Heart left ventricle (tissue), 16 donors: ENCODE results near the gene ZDHHC11. TPM values are rescaled to one million over a fixed set of nuclear protein-coding genes. Genes with fewer than 3 reads are reported as not detected.
A peak's percentile ranks its signal among the peaks of the same experiment; 100 is the strongest.
"Not testable (repeated sequence)": the region's sequence is repeated elsewhere in the genome, so short reads cannot be mapped to it uniquely, and the experiment has no call there.

Source experiments
- ATAC-seq, 4 donors: fragments of 200-7000 bp; cut with Tn5 transposase; one replicate each; pipeline ENCODE4 v1.9.1; 2020 to 2022; ENCODE audit warnings: moderate library complexity in 4 of 4, mild to moderate bottlenecking in 3 of 4, moderate number of reproducible peaks in 1 of 4
- DNase-seq, 5 donors: peaks; one replicate each; pipeline ENCODE4 v3.0.0-alpha.2; 2020
- H3K27ac ChIP-seq, 12 donors: fragments of 200-600 bp; sonication (generic) in 4 of 12; one replicate each; pipeline versions ENCODE4 v1.5.0 to v1.8.0; 2016 to 2022; ENCODE audit warnings: mild to moderate bottlenecking in 2 of 12
- H3K27me3 ChIP-seq, 9 donors: fragments of 200-600 bp; sonication (generic) in 2 of 9; one replicate each; pipeline versions ENCODE4 v1.5.1 to v1.8.0; 2016 to 2022; ENCODE audit warnings: mild to moderate bottlenecking in 3 of 9
- H3K36me3 ChIP-seq, 9 donors: fragments of 200-600 bp; sonication (generic) in 2 of 9; one replicate each; pipeline versions ENCODE4 v1.5.0 to v1.8.0; 2018 to 2022; ENCODE audit warnings: mild to moderate bottlenecking in 2 of 9
- H3K4me1 ChIP-seq, 12 donors: fragments of 200-600 bp; sonication (generic) in 4 of 12; one replicate each; pipeline versions ENCODE4 v1.5.0 to v1.8.0; 2016 to 2022; ENCODE audit warnings: mild to moderate bottlenecking in 3 of 12
- H3K4me3 ChIP-seq, 12 donors: fragments of 200-600 bp; sonication (generic) in 4 of 12; one replicate each; pipeline versions ENCODE4 v1.5.0 to v1.8.0; 2017 to 2022; ENCODE audit warnings: mild to moderate bottlenecking in 9 of 12, moderate library complexity in 4 of 12
- H3K9me3 ChIP-seq, 12 donors: fragments of 200-600 bp; sonication (generic) in 4 of 12; one replicate each; pipeline versions ENCODE4 v1.5.0 to v1.8.0; 2016 to 2022; ENCODE audit warnings: mild to moderate bottlenecking in 1 of 12
- POLR2A ChIP-seq, 2 donors: fragments of 450-650 bp; IDR thresholded peaks; one replicate each; pipeline ENCODE4 v1.6.1; 2017; ENCODE audit warnings: antibody characterized with exemption in 2 of 2, mild to moderate bottlenecking in 2 of 2, moderate library complexity in 2 of 2
- WGBS, 4 donors: extraction: QIAGEN DNeasy Blood & Tissue Kit in 2 of 4; methylation state at CpG; one replicate each; pipeline versions ENCODE4 v1.1.5 to v1.1.7; 2013 to 2018; 5-methylcytosine and 5-hydroxymethylcytosine counted together
- intact Hi-C, 10 donors: fragments of 100-400 bp; cut with DNase I; formaldehyde crosslinking; loops; one replicate each; pipeline versions ENCODE4 v1.11.1 to v1.14.2; 2022
- polyA plus RNA-seq, 2 donors: library from polyadenylated mRNA; stranded (reverse); fragments of 200-250 nt; gene quantifications; one replicate each; pipeline ENCODE4 v1.2.3, GENCODE V29; 2013
- total RNA-seq, 9 donors: library from RNA; depleted of rRNA in 2 of 9; stranded (reverse); fragments of >200 nt in 2 of 9; fragmentation: NEBNext Ultra II Directional in 3 of 9; extraction: Animal tissue kit (Norgen Biotek cat#: 25700) in 3 of 9; gene quantifications; one replicate each; pipeline versions ENCODE4 v1.1.0 to v1.2.4, GENCODE V29; 2016 to 2023
- TF ChIP-seq, protein P1 (sequence below), 12 donors: fragments of 200-600 bp; sonication (generic) in 4 of 12; IDR thresholded peaks; one replicate each; pipeline versions ENCODE4 v1.5.0 to v1.8.0; 2018 to 2022; ENCODE audit warnings: antibody characterized with exemption in 12 of 12, mild to moderate bottlenecking in 5 of 12
- donor health status: ischemic (EF 13 %, LVEDD 7.1; RV severe dilation, severe dysfunction).
- donor health status: healthy with polysubstance abuse.
- donor health status: DM: no; HTN: yes; CAD: no.
- donor health status: DM: no; HTN: no; CAD: no.
- donor health status: ischemic (EF 25% LVEDD 6.9; RV normal size, moderate dysfunction).
- donor health status: ischemic (EF 25% LVEDD 5.7; RV mildly dilated, moderate dysfunction).
- donor health status: healthy.
- donor health status: DM: yes; HTN: yes; CAD: no.
- donor health status: ischemic (EF 35%, LVEDD 5.7; RV mildly dilated, moderate dysfunction).
- donor health status: nonischemic (EF 11% LVEDD 7.7; RV severe dilation, severe dysfunction).
- donor health status: DM: yes; HTN: yes; CAD: no.
- donor health status: PGD.
- donor health status: ischemic (EF 29% LVEDD 5.4; RV normal size, mild dysfunction).
- donor health status: nonischemic (EF 23%, LVEDD 6.1; RV moderate dilation, normal function).

ZDHHC11 gene
- total and polyA plus RNA-seq, 11 donors: 6.3 to 25.0 (median 10.8) TPM

DNA sequence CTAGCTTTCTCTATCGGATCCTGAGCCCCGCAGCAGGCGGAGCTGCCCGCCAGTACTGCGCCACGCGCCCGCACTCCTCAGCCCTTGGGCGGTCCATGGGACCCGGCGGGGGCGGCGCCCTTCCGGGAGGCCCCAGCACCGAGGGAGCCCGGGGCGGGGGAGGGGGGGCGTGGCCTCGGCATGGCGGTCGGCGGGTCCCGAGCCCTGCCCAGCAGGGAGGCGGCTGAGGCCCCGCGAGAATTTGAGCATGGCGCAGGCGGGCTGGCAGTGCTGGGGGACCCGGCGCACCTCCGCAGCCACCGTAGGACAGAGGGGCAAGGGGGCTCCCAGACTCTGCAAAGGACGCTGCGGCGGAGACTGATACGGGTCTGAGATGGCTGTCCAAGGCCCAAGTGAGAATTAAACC is 73.0 kb downstream of the ZDHHC11 start:
- DNase-seq (peak in 2 of 5 donors; percentile 29 to 35), ATAC-seq (no peak)
- 88 to 96% (median 93%) methylated on average over 24 to 36 of the region's 36 CpGs for WGBS, 4 donors
- no peaks in the 10 kb centered on the region for H3K27me3 ChIP-seq
- H3K36me3 ChIP-seq: peaks cover 0 to 10% (median 0%) of the 10 kb centered on the region in 9 donors
- TF ChIP-seq, protein P1, sequence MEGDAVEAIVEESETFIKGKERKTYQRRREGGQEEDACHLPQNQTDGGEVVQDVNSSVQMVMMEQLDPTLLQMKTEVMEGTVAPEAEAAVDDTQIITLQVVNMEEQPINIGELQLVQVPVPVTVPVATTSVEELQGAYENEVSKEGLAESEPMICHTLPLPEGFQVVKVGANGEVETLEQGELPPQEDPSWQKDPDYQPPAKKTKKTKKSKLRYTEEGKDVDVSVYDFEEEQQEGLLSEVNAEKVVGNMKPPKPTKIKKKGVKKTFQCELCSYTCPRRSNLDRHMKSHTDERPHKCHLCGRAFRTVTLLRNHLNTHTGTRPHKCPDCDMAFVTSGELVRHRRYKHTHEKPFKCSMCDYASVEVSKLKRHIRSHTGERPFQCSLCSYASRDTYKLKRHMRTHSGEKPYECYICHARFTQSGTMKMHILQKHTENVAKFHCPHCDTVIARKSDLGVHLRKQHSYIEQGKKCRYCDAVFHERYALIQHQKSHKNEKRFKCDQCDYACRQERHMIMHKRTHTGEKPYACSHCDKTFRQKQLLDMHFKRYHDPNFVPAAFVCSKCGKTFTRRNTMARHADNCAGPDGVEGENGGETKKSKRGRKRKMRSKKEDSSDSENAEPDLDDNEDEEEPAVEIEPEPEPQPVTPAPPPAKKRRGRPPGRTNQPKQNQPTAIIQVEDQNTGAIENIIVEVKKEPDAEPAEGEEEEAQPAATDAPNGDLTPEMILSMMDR (IDR thresholded peaks at IDR 0.05): no peak
- TF ChIP-seq POLR2A (IDR thresholded peaks at IDR 0.05): no peak
- no peak overlapping the region for H3K4me3 ChIP-seq
- intact Hi-C loops: loop anchor here in 3 of 10 donors (2.0 to 10.0 kb wide), 4 partner anchors 93 to 115 kb away; partner anchors contain the start of genes BRD9 (in 1 of the 3) and TRIP13 (in 1 of the 3)
- H3K9me3 ChIP-seq: no peaks in the 10 kb centered on the region
- H3K27ac ChIP-seq: no peak overlapping the region
- peaks cover 0 to 41% (median 1%) of the 10 kb centered on the region in 12 donors for H3K4me1 ChIP-seq

DNA sequence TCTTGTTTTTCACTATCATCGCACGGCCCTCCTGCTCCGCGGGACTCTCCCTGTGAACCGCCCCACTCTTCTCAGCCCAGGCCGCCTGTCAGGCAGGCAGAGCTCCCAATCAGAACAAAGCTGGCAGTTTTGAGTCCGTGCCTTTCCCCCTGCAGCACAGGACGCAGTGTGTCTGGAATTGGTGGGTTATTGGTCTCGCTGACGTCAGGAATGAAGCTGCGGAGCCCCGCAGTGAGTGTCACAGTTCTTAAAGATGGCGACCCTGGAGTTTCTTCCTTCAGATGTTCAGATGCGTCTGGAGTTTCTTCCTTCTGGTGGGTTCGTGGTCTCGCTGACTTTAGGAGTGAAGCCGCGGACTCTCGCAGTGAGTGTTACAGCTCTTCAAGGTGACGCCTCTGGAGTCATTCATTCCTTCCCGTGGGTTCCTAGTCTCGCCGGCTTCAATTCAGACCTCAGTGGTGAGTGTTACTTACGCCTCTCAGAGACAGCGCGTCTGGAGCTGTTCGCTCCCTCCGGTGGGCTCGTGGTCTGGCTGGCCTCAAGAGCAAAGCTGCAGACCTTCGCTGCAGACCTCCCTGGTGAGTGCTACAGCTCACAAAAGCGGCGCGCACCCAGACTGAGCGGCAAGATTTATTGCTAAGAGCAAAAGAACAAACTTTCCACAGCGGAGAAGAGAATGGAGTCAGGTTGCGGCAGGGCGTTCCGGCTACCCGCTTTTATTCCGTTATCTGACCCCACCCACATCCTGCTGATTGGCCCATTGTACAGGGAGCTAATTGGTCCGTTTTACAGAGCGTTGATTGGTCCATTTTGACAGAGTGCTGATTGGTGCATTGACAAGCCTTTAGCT is 73.7 kb downstream of the ZDHHC11 start:
- H3K27ac ChIP-seq: peak overlapping the region in 1 of 12 donors; percentile 4
- no peaks in the 10 kb centered on the region for H3K27me3 ChIP-seq
- no peak for ATAC-seq
- H3K36me3 ChIP-seq: peaks cover 0 to 10% (median 0%) of the 10 kb centered on the region in 9 donors
- H3K9me3 ChIP-seq: no peaks in the 10 kb centered on the region
- WGBS, 4 donors: 86 to 89% (median 87%) methylated on average over 42 of the region's 42 CpGs
- TF ChIP-seq, protein P1 (IDR thresholded peaks at IDR 0.05): no peak
- TF ChIP-seq POLR2A (IDR thresholded peaks at IDR 0.05): no peak
- H3K4me3 ChIP-seq: no peak overlapping the region
- H3K4me1 ChIP-seq: peaks cover 0 to 41% (median 1%) of the 10 kb centered on the region in 12 donors
- DNase-seq: peak in 2 of 5 donors; percentile 29 to 53
- intact Hi-C loops: loop anchor here in 3 of 10 donors (2.0 to 10.0 kb wide), 4 partner anchors 92 to 115 kb away; partner anchors contain the start of genes BRD9 (in 1 of the 3) and TRIP13 (in 1 of the 3)

DNA sequence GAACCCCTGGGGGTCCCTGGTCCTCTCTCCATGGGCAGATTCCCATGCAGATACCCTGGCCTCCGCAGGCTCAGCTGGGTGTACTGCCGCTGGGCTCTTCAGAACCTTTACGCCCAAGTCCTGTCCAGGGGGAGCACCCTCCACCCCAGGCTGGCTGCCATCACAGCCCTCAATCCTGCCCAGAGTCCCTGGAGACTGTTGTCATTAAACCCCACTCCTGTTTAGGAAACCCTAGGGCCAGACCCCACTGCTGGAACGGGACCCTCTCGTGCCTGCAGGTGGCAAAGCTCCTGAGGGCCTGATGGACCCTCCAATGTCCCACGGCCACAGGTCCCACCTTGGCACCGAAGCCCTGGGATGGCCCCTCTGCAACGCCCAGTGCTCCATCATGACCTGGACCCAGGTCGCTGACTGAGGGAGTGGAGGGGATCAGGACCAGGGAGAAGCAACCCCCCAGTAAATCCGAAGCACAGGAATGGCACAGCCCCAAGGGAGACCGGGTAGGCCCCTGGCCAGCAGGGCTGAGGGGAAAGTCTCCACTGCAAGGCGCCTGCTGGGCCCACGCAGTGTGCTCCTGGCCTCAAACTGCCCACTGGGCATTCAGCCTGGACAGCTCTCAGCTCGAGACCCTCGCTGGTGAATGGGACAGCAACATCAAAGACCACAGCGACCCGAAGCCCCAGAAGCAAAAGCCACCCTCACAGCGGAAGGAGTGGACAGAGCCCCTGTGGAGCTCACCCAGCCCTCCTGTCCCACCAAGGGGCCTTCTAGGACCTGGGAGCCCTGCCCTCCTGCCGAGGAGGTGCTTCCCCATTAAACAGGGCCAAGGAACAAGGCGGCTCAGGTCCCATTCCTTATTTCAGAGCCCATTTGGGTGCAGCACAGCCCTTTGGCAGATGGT is 74.6 kb downstream of the ZDHHC11 start:
- H3K4me1 ChIP-seq: peaks cover 0 to 41% (median 1%) of the 10 kb centered on the region in 12 donors
- TF ChIP-seq, protein P1 (IDR thresholded peaks at IDR 0.05): no peak
- TF ChIP-seq POLR2A (IDR thresholded peaks at IDR 0.05): no peak
- H3K27ac ChIP-seq: peak overlapping the region in 3 of 12 donors; percentile 4 to 62 (median 15)
- H3K4me3 ChIP-seq: no peak overlapping the region
- 81 to 90% (median 90%) methylated on average over 17 to 20 of the region's 20 CpGs for WGBS, 4 donors
- ATAC-seq: peak in 1 of 4 donors; percentile 0
- no peaks in the 10 kb centered on the region for H3K9me3 ChIP-seq
- H3K27me3 ChIP-seq: no peaks in the 10 kb centered on the region
- peak in 3 of 5 donors; percentile 22 to 50 (median 40) for DNase-seq
- H3K36me3 ChIP-seq: peaks cover 0 to 10% (median 0%) of the 10 kb centered on the region in 9 donors
- intact Hi-C loops: loop anchor here in 3 of 10 donors (2.0 to 10.0 kb wide), 4 partner anchors 91 to 116 kb away; partner anchors contain the start of genes BRD9 (in 1 of the 3) and TRIP13 (in 1 of the 3)

DNA sequence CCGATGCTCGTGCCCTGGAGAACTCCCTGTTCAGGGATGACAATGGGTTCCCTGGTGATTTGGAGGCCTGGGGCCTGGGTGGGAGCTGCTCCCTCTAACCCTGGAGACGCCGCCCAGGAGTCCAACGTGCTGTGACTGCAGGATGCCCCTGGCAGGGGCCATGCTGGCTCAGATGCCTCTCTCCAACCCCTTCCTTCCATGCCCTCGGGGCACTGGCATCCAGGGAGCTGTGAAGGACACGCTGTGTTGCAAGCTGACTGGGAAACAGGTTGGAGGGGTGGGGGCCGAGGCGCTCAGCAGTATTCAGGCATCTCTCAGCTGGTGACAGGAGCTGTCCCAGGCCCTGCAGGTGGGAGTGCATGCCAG is 75.2 kb downstream of the ZDHHC11 start:
- not testable (repeated sequence) for H3K4me3 ChIP-seq, H3K9me3 ChIP-seq, H3K27me3 ChIP-seq
- intact Hi-C loops: loop anchor here in 2 of 10 donors (5.0 to 10.0 kb wide), 3 partner anchors 91 to 117 kb away; partner anchors contain the start of genes BRD9 (in 1 of the 2) and TRIP13 (in 1 of the 2)
- peak in 2 of 5 donors; percentile 54 to 60 for DNase-seq
- Histone ChIP-seq H3K36me3 (peaks cover 0 to 10% (median 0%) of the 10 kb centered on the region in 9 donors), H3K27ac (peak overlapping the region in 2 of 12 donors; percentile 15 to 62), H3K4me1 (peaks cover 0 to 41% (median 1%) of the 10 kb centered on the region in 12 donors)
- ATAC-seq: peak in 3 of 4 donors; percentile 3 to 41 (median 18)
- 56 to 85% (median 79%) methylated on average over 7 to 9 of the region's 9 CpGs; no CpG with 5 or more reads in 1 of the 4 donors for WGBS, 4 donors

DNA sequence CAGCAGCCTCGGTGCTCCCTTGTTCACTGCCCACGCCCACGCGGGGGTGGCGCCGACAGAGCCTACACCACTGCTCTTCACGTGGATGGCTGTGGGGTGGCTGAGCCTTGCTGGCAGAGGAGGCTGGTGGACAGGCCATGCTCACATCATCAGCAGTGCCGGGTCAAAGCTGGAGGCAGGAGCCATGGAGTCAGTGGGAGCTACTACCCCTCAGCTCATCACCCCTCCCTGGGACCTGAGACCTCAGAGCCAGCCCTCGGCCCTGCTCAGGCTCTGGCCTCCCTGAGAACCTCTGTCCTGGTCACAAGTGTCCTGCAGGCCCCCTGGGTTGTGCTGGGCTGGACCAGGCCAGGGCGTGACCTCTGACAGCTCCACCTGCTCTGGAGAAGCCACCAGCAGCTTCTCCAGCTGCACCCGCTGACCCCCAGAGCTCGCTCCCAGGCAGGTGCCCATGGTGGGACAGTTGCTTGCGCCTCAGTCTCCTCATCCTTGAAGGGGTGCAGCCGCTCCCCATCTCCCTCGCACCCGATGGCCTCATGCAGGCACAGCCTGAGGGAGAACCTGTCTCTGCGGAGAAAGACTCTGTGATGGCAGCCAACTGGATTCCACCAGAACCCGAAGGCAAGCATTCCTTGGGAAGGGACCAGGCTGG is 75.8 kb downstream of the ZDHHC11 start:
- WGBS, 4 donors: 80 to 90% (median 84%) methylated on average over 11 to 18 of the region's 18 CpGs
- peak in 3 of 5 donors; percentile 32 to 53 (median 41) for DNase-seq
- H3K27me3 ChIP-seq, H3K9me3 ChIP-seq, H3K4me3 ChIP-seq, ATAC-seq: not testable (repeated sequence)
- Histone ChIP-seq H3K27ac (peak overlapping the region in 1 of 12 donors; percentile 15), H3K4me1 (peaks cover 0 to 41% (median 1%) of the 10 kb centered on the region in 12 donors), H3K36me3 (peaks cover 0 to 10% (median 0%) of the 10 kb centered on the region in 9 donors)
- intact Hi-C loops: loop anchor here in 3 of 10 donors (5.0 to 10.0 kb wide), 4 partner anchors 90 to 117 kb away; partner anchors contain the start of genes BRD9 (in 1 of the 3) and TRIP13 (in 1 of the 3)

DNA sequence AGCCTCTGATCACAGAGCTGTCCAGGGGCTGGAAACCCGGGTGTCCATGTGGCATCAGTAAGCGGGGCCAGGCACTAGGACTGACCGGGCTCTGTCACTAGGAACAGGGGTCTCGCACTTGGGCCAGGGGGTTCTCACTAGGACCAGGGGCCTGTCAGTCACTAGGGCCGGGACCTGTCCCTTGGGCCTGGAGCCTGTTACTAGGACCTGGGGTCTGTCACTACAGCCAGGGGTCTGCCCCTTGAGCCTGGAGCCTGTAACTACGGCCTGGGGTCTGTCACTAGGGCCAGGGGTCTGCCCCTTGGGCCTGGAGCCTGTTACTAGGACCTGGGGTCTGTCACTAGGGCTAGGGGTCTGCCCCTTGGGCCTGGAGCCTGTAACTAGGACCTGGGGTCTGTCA is 76.5 kb downstream of the ZDHHC11 start:
- not testable (repeated sequence) for H3K9me3 ChIP-seq, ATAC-seq, H3K4me3 ChIP-seq, H3K27ac ChIP-seq, H3K27me3 ChIP-seq
- peaks cover 0 to 10% (median 0%) of the 10 kb centered on the region in 9 donors for H3K36me3 ChIP-seq
- intact Hi-C loops: loop anchor here in 3 of 10 donors (5.0 to 10.0 kb wide), 3 partner anchors 90 to 100 kb away; no protein-coding TSS in a partner anchor
- H3K4me1 ChIP-seq: peaks cover 0 to 46% (median 1%) of the 10 kb centered on the region in 12 donors
- DNase-seq: peak in 3 of 5 donors; percentile 20 to 33 (median 30)
- WGBS, 4 donors: 86 to 100% (median 92%) methylated on average over 2 to 6 of the region's 6 CpGs
